Spinal cord (tissue), 10 donors: ENCODE measurements around the gene LMCD1. TPM values are rescaled to one million over a fixed set of nuclear protein-coding genes. Genes with fewer than 3 reads are reported as not detected.

Experiments used
- DNase-seq, 6 donors: peaks; one replicate each; pipeline versions ENCODE4 v3.0.0 to v3.0.0-alpha.2; 2013 to 2015; ENCODE audit warnings: low spot score in 6 of 6, low read depth in 4 of 6
- H3K27ac ChIP-seq: one replicate; pipeline ENCODE4 v1.5.1; 2013; ENCODE audit warnings: low read depth, low read length, control low read depth
- H3K27me3 ChIP-seq: one replicate; pipeline ENCODE4 v1.6.1; 2013; ENCODE audit warnings: low read length; ENCODE audit not compliant: control insufficient read depth, insufficient read depth
- H3K36me3 ChIP-seq: one replicate; pipeline ENCODE4 v1.6.1; 2013; ENCODE audit warnings: low read length; ENCODE audit not compliant: control insufficient read depth, insufficient read depth
- H3K4me1 ChIP-seq: one replicate; pipeline ENCODE4 v1.6.1; 2013; ENCODE audit warnings: low read length; ENCODE audit not compliant: control insufficient read depth, insufficient read depth
- H3K4me3 ChIP-seq: one replicate; pipeline ENCODE4 v1.5.1; 2013; ENCODE audit warnings: low read depth, low read length, control low read depth
- H3K9me3 ChIP-seq: one replicate; pipeline ENCODE4 v1.6.1; 2013; ENCODE audit warnings: low read length; ENCODE audit not compliant: control insufficient read depth, insufficient read depth
- WGBS: methylation state at CpG from one replicate; pipeline ENCODE4 v1.1.5; 2013; ENCODE audit warnings: missing lambda C conversion rate; ENCODE audit not compliant: insufficient coverage; 5-methylcytosine and 5-hydroxymethylcytosine counted together
- polyA plus RNA-seq, 2 donors: library from polyadenylated mRNA; unstranded; fragments of 120-200 nt; gene quantifications; one replicate each; pipeline ENCODE4 v1.2.1, GENCODE V29; 2013; ENCODE audit not compliant: insufficient read length in 2 of 2
- total RNA-seq, 2 donors: library from RNA; depleted of rRNA in 1 of 2; stranded (reverse); fragments of 120-200 nt in 1 of 2; fragments of >200 nt in 1 of 2; gene quantifications; one replicate each; pipeline versions ENCODE4 v1.2.3 to v1.2.4, GENCODE V29; 2013 to 2014
- donor health status: healthy.

LMCD1 gene
- total and polyA plus RNA-seq, 4 donors = 12.5 to 22.9 (median 17.1) TPM

GRCh38 chr3:8581373-8581772 lies 79.8 kb downstream of the LMCD1 start:
- Histone ChIP-seq H3K27me3 (no peaks in the 10 kb centered on the region), H3K36me3 (no peaks in the 10 kb centered on the region), H3K4me1 (no peaks in the 10 kb centered on the region), H3K27ac (no peak overlapping the region), H3K9me3 (no peaks in the 10 kb centered on the region), H3K4me3 (no peak overlapping the region)
- WGBS = 100% methylated on average over 2 of the region's 3 CpGs
- no peak for DNase-seq

- WGBS = 81% methylated on average over 6 of the region's 6 CpGs
- DNase-seq = no peak
- Histone ChIP-seq H3K36me3 (no peaks in the 10 kb centered on the region), H3K4me1 (no peaks in the 10 kb centered on the region), H3K27me3 (no peaks in the 10 kb centered on the region), H3K27ac (no peak overlapping the region), H3K9me3 (no peaks in the 10 kb centered on the region), H3K4me3 (no peak overlapping the region)
Measured at GRCh38 chr3:8581806-8582445, 80.3 kb downstream of the LMCD1 start.

GRCh38 chr3:8584661-8585060 lies 83.0 kb downstream of the LMCD1 start:
- H3K27me3 ChIP-seq = no peaks in the 10 kb centered on the region
- H3K27ac ChIP-seq = no peak overlapping the region
- no peaks in the 10 kb centered on the region for H3K9me3 ChIP-seq
- WGBS = 90% methylated on average over 2 of the region's 2 CpGs
- no peak overlapping the region for H3K4me3 ChIP-seq
- no peaks in the 10 kb centered on the region for H3K4me1 ChIP-seq
- DNase-seq = no peak
- no peaks in the 10 kb centered on the region for H3K36me3 ChIP-seq

GRCh38 chr3:8589880-8590556 lies 88.4 kb downstream of the LMCD1 start:
- Histone ChIP-seq H3K27me3 (no peaks in the 10 kb centered on the region), H3K9me3 (no peaks in the 10 kb centered on the region), H3K4me3 (no peak overlapping the region), H3K4me1 (no peaks in the 10 kb centered on the region), H3K27ac (no peak overlapping the region), H3K36me3 (no peaks in the 10 kb centered on the region)
- DNase-seq = peak in 1 of 6 donors; percentile 22
- 70% methylated on average over 4 of the region's 6 CpGs for WGBS

GRCh38 chr3:8593021-8593827 lies 91.6 kb downstream of the LMCD1 start:
- Histone ChIP-seq H3K36me3 (no peaks in the 10 kb centered on the region), H3K4me3 (no peak overlapping the region), H3K27me3 (no peaks in the 10 kb centered on the region), H3K27ac (no peak overlapping the region), H3K9me3 (no peaks in the 10 kb centered on the region), H3K4me1 (peaks cover 6% of the 10 kb centered on the region)
- DNase-seq = peak in 1 of 6 donors; percentile 13
- 67% methylated on average over 8 of the region's 9 CpGs for WGBS

GRCh38 chr3:8595252-8595651 lies 93.6 kb downstream of the LMCD1 start:
- no peak for DNase-seq
- no peaks in the 10 kb centered on the region for H3K36me3 ChIP-seq
- WGBS = 88% methylated on average over 2 of the region's 3 CpGs
- no peak overlapping the region for H3K27ac ChIP-seq
- peaks cover 6% of the 10 kb centered on the region for H3K4me1 ChIP-seq
- no peak overlapping the region for H3K4me3 ChIP-seq
- H3K9me3 ChIP-seq = no peaks in the 10 kb centered on the region
- H3K27me3 ChIP-seq = no peaks in the 10 kb centered on the region

- 94% methylated on average over 9 of the region's 9 CpGs for WGBS
- Histone ChIP-seq H3K9me3 (no peaks in the 10 kb centered on the region), H3K4me3 (no peak overlapping the region), H3K27me3 (no peaks in the 10 kb centered on the region), H3K36me3 (no peaks in the 10 kb centered on the region), H3K27ac (no peak overlapping the region), H3K4me1 (peaks cover 6% of the 10 kb centered on the region)
- DNase-seq = no peak
Measured at GRCh38 chr3:8595695-8596115, 94.1 kb downstream of the LMCD1 start.

GRCh38 chr3:8596321-8597218 lies 94.9 kb downstream of the LMCD1 start:
- H3K27me3 ChIP-seq = no peaks in the 10 kb centered on the region
- no peaks in the 10 kb centered on the region for H3K9me3 ChIP-seq
- H3K4me3 ChIP-seq = no peak overlapping the region
- no peak overlapping the region for H3K27ac ChIP-seq
- 78% methylated on average over 15 of the region's 18 CpGs for WGBS
- no peak for DNase-seq
- peaks cover 6% of the 10 kb centered on the region for H3K4me1 ChIP-seq
- no peaks in the 10 kb centered on the region for H3K36me3 ChIP-seq

GRCh38 chr3:8597219-8597853 lies 95.7 kb downstream of the LMCD1 start:
- Histone ChIP-seq H3K4me1 (peaks cover 6% of the 10 kb centered on the region), H3K27me3 (no peaks in the 10 kb centered on the region), H3K9me3 (no peaks in the 10 kb centered on the region), H3K4me3 (no peak overlapping the region), H3K36me3 (no peaks in the 10 kb centered on the region), H3K27ac (no peak overlapping the region)
- DNase-seq = no peak
- 79% methylated on average over 6 of the region's 7 CpGs for WGBS
